ENCODE data around the gene ABHD3.

DNA sequence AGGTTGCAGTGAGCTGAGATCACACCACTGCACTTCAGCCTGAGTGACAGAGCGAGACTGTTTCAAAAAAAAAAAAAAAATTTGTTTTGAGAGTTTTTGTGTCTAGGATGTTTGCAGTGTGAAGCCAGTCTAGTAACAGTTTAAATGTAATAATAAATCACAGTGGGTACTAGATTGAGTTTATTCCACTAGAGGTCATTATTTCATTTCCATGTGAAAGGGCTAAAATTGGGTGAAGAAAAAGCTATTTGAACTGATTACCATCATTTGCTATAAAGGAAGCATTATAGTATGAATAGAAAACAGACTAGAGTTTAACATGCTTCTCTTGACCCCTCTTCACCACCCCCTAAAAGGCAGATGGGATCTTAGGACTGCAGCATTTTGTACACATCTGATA lies 72.2 kb downstream of the ABHD3 start:
- TF ChIP-seq CTCF (IDR thresholded peaks at IDR 0.05) (no peak), POLR2AphosphoS5 (IDR thresholded peaks at IDR 0.05; ENCODE audit: low read depth, low read length) (no peak)

Measured in Panc1 (cell line).